HCT116 (cell line): Measurements from ENCODE around the gene STPG2. TPM values are rescaled to one million over a fixed set of nuclear protein-coding genes. Genes with fewer than 3 reads are reported as not detected.

Source experiments
- ATAC-seq: fragments of 200-7000 bp; cut with Tn5 transposase; 2 replicates; pipeline ENCODE4 v1.9.1; 2020; ENCODE audit warnings: mild to moderate bottlenecking, moderate library complexity
- BruUV-seq: library from RNA; stranded (reverse); fragments of 400-500 nt; replicated peaks from 2 replicates; lab custom pipeline; 2021; lab: Mats Ljungman, UMichigan
- CTCF ChIA-PET: fragments of 300-600 bp; sonication (Branson Sonifier 250); formaldehyde crosslinking; loops from one replicate; lab custom pipeline; 2021; ENCODE audit warnings: antibody characterized with exemption; lab: Charles Lee
- POLR2A ChIA-PET: fragments of 300-600, 350-600 bp; sonication (Branson Sonifier 250); formaldehyde crosslinking; loops from one replicate; lab custom pipeline; 2021; ENCODE audit warnings: antibody characterized with exemption; lab: Charles Lee
- RAD21 ChIA-PET, 2 experiments: fragments of 300-600 bp; sonication (Branson Sonifier 250); formaldehyde crosslinking; loops; one replicate each; lab custom pipeline; 2023; ENCODE audit warnings: low total read pairs in 2 of 2; ENCODE audit not compliant: uncharacterized antibody in 2 of 2, unreplicated experiment in 2 of 2, low non-redundant PET in 1 of 2; lab: Charles Lee
- DNase-seq: peaks from one replicate; pipeline ENCODE4 v3.0.0-alpha.2; 2010; ENCODE audit warnings: low read depth, low spot score
- H2AFZ ChIP-seq: fragments of 200-600 bp; shearing (Covaris generic), sonication (generic); 2 replicates; pipeline ENCODE4 v1.6.1; 2017; ENCODE audit warnings: low read depth, mixed run types, mixed read lengths, antibody characterized with exemption, low read length; ENCODE audit not compliant: poor library complexity, severe bottlenecking
- H3K27ac ChIP-seq: 2 replicates; pipeline ENCODE4 v1.5.1; 2012; ENCODE audit warnings: low read depth, low read length
- H3K27me3 ChIP-seq: fragments of 200-600 bp; sonication (generic); 2 replicates; pipeline ENCODE4 v1.6.1; 2016; ENCODE audit warnings: mixed run types, low read length, mixed read lengths; ENCODE audit not compliant: insufficient read depth
- H3K36me3 ChIP-seq, 2 experiments: fragments of 200-500 bp in 1 of 2; fragments of 200-600 bp in 1 of 2; sonication (Bioruptor generic) in 1 of 2; sonication (generic) in 1 of 2; 2 replicates each; pipeline versions ENCODE4 v1.5.1 to v1.6.1; 2014 to 2016; ENCODE audit warnings: low read length in 2 of 2, inconsistent platforms in 1 of 2, mixed read lengths in 1 of 2, mixed run types in 1 of 2; ENCODE audit not compliant: insufficient read depth in 2 of 2, control insufficient read depth in 1 of 2
- H3K4me1 ChIP-seq, 2 experiments: fragments of 200-600 bp in 1 of 2; sonication (generic) in 1 of 2; 2 replicates each; pipeline versions ENCODE4 v1.5.1 to v1.6.1; 2012 to 2017; ENCODE audit warnings: low read length in 2 of 2, inconsistent platforms in 1 of 2, mild to moderate bottlenecking in 1 of 2, mixed read lengths in 1 of 2, mixed run types in 1 of 2, moderate library complexity in 1 of 2; ENCODE audit not compliant: insufficient read depth in 2 of 2, control insufficient read depth in 1 of 2
- H3K4me2 ChIP-seq: fragments of 200-600 bp; sonication (generic); 2 replicates; pipeline ENCODE4 v1.6.1; 2017; ENCODE audit warnings: mixed run types, low read length, mixed read lengths
- H3K4me3 ChIP-seq, 2 experiments: fragments of 200-600 bp in 1 of 2; sonication (generic) in 1 of 2; replicated peaks in 1 of 2; 2 replicates each; pipeline ENCODE4 v1.5.1; 2011 to 2016; ENCODE audit warnings: low read length in 2 of 2, control low read depth in 1 of 2, low read depth in 1 of 2, mild to moderate bottlenecking in 1 of 2, mixed read lengths in 1 of 2, mixed run types in 1 of 2
- H3K79me2 ChIP-seq: fragments of 200-600 bp; sonication (generic); 2 replicates; pipeline ENCODE4 v1.6.1; 2017; ENCODE audit warnings: mild to moderate bottlenecking, mixed run types, low read length, moderate library complexity, mixed read lengths; ENCODE audit not compliant: insufficient read depth
- H3K9ac ChIP-seq: fragments of 200-600 bp; sonication (generic); 2 replicates; pipeline ENCODE4 v1.6.1; 2016; ENCODE audit warnings: low read length, mixed read lengths
- H3K9me2 ChIP-seq: fragments of 200-600 bp; sonication (generic), shearing (Covaris generic); 2 replicates; pipeline ENCODE4 v1.6.1; 2017; ENCODE audit warnings: mixed run types, mild to moderate bottlenecking, moderate library complexity; ENCODE audit not compliant: insufficient read depth
- H3K9me3 ChIP-seq, 2 experiments: fragments of 200-500 bp in 1 of 2; fragments of 200-600 bp in 1 of 2; sonication (Bioruptor generic) in 1 of 2; sonication (generic) in 1 of 2; 2 replicates each; pipeline ENCODE4 v1.6.1; 2014 to 2017; ENCODE audit warnings: low read length in 2 of 2, mixed read lengths in 2 of 2, inconsistent platforms in 1 of 2, low read depth in 1 of 2, mild to moderate bottlenecking in 1 of 2, mixed run types in 1 of 2, moderate library complexity in 1 of 2; ENCODE audit not compliant: control insufficient read depth in 1 of 2, insufficient read depth in 1 of 2
- H4K20me1 ChIP-seq: fragments of 200-600 bp; sonication (generic), shearing (Covaris generic); 2 replicates; pipeline ENCODE4 v1.6.1; 2017; ENCODE audit warnings: mixed run types, mild to moderate bottlenecking, moderate library complexity; ENCODE audit not compliant: insufficient read depth
- ATF3 ChIP-seq: IDR thresholded peaks from 2 replicates; pipeline ENCODE4 v1.6.1; 2012
- CBX3 ChIP-seq: IDR thresholded peaks from 2 replicates; pipeline ENCODE4 v1.6.1; 2012; ENCODE audit warnings: low read depth
- CTCF ChIP-seq, 3 experiments: fragments of 200-600 bp in 1 of 3; sonication (generic) in 1 of 3; IDR thresholded peaks in 2 of 3; conservative IDR thresholded peaks in 1 of 3; 2 replicates each; pipeline ENCODE4 v1.5.1; 2012 to 2017; ENCODE audit warnings: low read depth in 2 of 3, low read length in 2 of 3, antibody characterized with exemption in 1 of 3, borderline replicate concordance in 1 of 3, control low read depth in 1 of 3, mild to moderate bottlenecking in 1 of 3, mixed read lengths in 1 of 3, mixed run types in 1 of 3, moderate library complexity in 1 of 3; ENCODE audit not compliant: insufficient read depth in 1 of 3
- EZH2 ChIP-seq: fragments of 200-600 bp; sonication (generic); IDR thresholded peaks from 2 replicates; pipeline ENCODE4 v1.6.1; 2017; ENCODE audit warnings: antibody characterized with exemption, mixed run types
- EZH2phosphoT487 ChIP-seq: fragments of 200-600 bp; IDR thresholded peaks from 2 replicates; pipeline ENCODE4 v1.6.1; 2018; ENCODE audit warnings: antibody characterized with exemption, borderline replicate concordance
- FOSL1 ChIP-seq: IDR thresholded peaks from 2 replicates; pipeline ENCODE4 v1.6.1; 2012; ENCODE audit warnings: low read depth
- JUND ChIP-seq: IDR thresholded peaks from 2 replicates; pipeline ENCODE4 v1.6.1; 2012
- POLR2AphosphoS5 ChIP-seq: IDR thresholded peaks from 2 replicates; pipeline ENCODE4 v1.6.1; 2011; ENCODE audit warnings: mild to moderate bottlenecking, low read depth, low read length, moderate library complexity
- ZBTB33 ChIP-seq: IDR thresholded peaks from 2 replicates; pipeline ENCODE4 v1.6.1; 2011; ENCODE audit warnings: mild to moderate bottlenecking, low read length, moderate library complexity; ENCODE audit not compliant: insufficient replicate concordance; ENCODE audit errors: extremely low read depth
- ZNF274 ChIP-seq: fragments of 200-500 bp; sonication (Bioruptor generic); IDR thresholded peaks from 2 replicates; pipeline ENCODE4 v1.6.1; 2014; ENCODE audit warnings: mild to moderate bottlenecking, low read depth, low read length, inconsistent platforms
- intact Hi-C: fragments of 100-400 bp; cut with micrococcal nuclease; formaldehyde crosslinking; loops from 2 replicates; pipeline ENCODE4 v1.10.0; 2022
- total RNA-seq: library from RNA; stranded (reverse); gene quantifications from one replicate; pipeline ENCODE4 v1.2.1, GENCODE V29; 2021; ENCODE audit not compliant: unreplicated experiment

STPG2 gene
- total RNA-seq, 1 experiment from 2014 or later, result not detected

- BruUV-seq, result no TSS peak
- ATAC-seq, result no peak
- ChIA-PET POLR2A (no interaction called here), CTCF (no interaction called here), RAD21 (no interaction called here)
- no peak overlapping the region for H3K27ac ChIP-seq
- DNase-seq, result no peak
- H3K4me1 ChIP-seq, result peaks cover 0 to 3% of the 10 kb centered on the region in 2 experiments; a peak in 2 of 4 replicates
- no peaks in the 10 kb centered on the region for H4K20me1 ChIP-seq
- H3K9ac ChIP-seq, result no peak overlapping the region
- no peaks in the 10 kb centered on the region for H3K27me3 ChIP-seq
- no peak overlapping the region for H2AFZ ChIP-seq
- intact Hi-C loops, result no loop called here
- H3K4me3 ChIP-seq, result no peak overlapping the region
- H3K4me2 ChIP-seq, result no peak overlapping the region
- no peaks in the 10 kb centered on the region; the same call in 1 of the 2 replicates for H3K9me2 ChIP-seq
- H3K79me2 ChIP-seq, result no peaks in the 10 kb centered on the region
- H3K36me3 ChIP-seq, result no peaks in the 10 kb centered on the region
- H3K9me3 ChIP-seq, result no peaks in the 10 kb centered on the region
- no peak for TF ChIP-seq CBX3
- TF ChIP-seq EZH2, result no peak
- TF ChIP-seq ATF3, result no peak
- no peak for TF ChIP-seq JUND
- TF ChIP-seq ZBTB33, result no peak
- TF ChIP-seq FOSL1, result no peak
- TF ChIP-seq POLR2AphosphoS5, result no peak
- TF ChIP-seq ZNF274, result no peak
- no peak for TF ChIP-seq CTCF (IDR thresholded peaks at IDR 0.05 in 2 of 3, conservative IDR thresholded peaks at IDR 0.05 in 1 of 3; ENCODE audit: borderline replicate concordance in 1 of 3, insufficient read depth in 1 of 3, low read depth in 2 of 3, low read length in 2 of 3)
- TF ChIP-seq EZH2phosphoT487, result no peak
Observed at GRCh38 chr4:97582890-97583289, 560.4 kb downstream of the STPG2 start.
